PC-3 (cell line): ENCODE measurements around the gene SERPINE1. TPM values are rescaled to one million over a fixed set of nuclear protein-coding genes. Genes with fewer than 3 reads are reported as not detected.
"Not testable (repeated sequence)": the region's sequence is repeated elsewhere in the genome, so short reads cannot be mapped to it uniquely, and the experiment has no call there.

Source experiments
- ATAC-seq: fragments of 200-7000 bp; cut with Tn5 transposase; 2 replicates; pipeline ENCODE4 v1.9.1; 2020; ENCODE audit warnings: mild to moderate bottlenecking, moderate library complexity
- BruUV-seq: library from RNA; stranded (reverse); fragments of 400-500 nt; replicated peaks from 2 replicates; lab custom pipeline; 2021; lab: Mats Ljungman, UMichigan
- CTCF ChIA-PET: fragments of 300-600 bp; sonication (Branson Sonifier 250); formaldehyde crosslinking; loops from one replicate; lab custom pipeline; 2022; ENCODE audit warnings: antibody characterized with exemption; lab: Charles Lee
- POLR2A ChIA-PET: fragments of 300-600 bp; sonication (Branson Sonifier 250); formaldehyde crosslinking; loops from one replicate; lab custom pipeline; 2022; ENCODE audit warnings: antibody characterized with exemption; ENCODE audit not compliant: unreplicated experiment; lab: Charles Lee
- DNase-seq: peaks from one replicate; pipeline ENCODE4 v3.0.0-alpha.2; 2015
- H2AFZ ChIP-seq: fragments of 300-600 bp; sonication (generic); 2 replicates; pipeline ENCODE4 v1.6.0; 2016; ENCODE audit warnings: antibody characterized with exemption, low read length
- H3F3A ChIP-seq: fragments of 300-600 bp; sonication (generic); one replicate; pipeline ENCODE4 v1.6.0; 2017; ENCODE audit warnings: antibody characterized with exemption, low read length, control low read depth, mild to moderate bottlenecking; ENCODE audit not compliant: unreplicated experiment
- H3K27ac ChIP-seq: fragments of 300-600 bp; sonication (generic); 2 replicates; pipeline ENCODE4 v1.5.1; 2016; ENCODE audit warnings: mild to moderate bottlenecking, low read length
- H3K27me3 ChIP-seq: fragments of 300-600 bp; sonication (generic); 2 replicates; pipeline ENCODE4 v1.6.1; 2016; ENCODE audit warnings: low read length, mixed read lengths
- H3K36me3 ChIP-seq: fragments of 300-600 bp; sonication (generic); 2 replicates; pipeline ENCODE4 v1.6.1; 2016; ENCODE audit warnings: low read depth, mixed run types, low read length, mixed read lengths
- H3K4me1 ChIP-seq: fragments of 300-600 bp; sonication (generic); 2 replicates; pipeline ENCODE4 v1.5.1; 2016; ENCODE audit warnings: low read length; ENCODE audit not compliant: insufficient read depth
- H3K4me2 ChIP-seq: fragments of 300-600 bp; sonication (generic); 2 replicates; pipeline ENCODE4 v1.6.0; 2016; ENCODE audit warnings: low read length
- H3K4me3 ChIP-seq: fragments of 300-600 bp; sonication (generic); 2 replicates; pipeline ENCODE4 v1.5.1; 2016; ENCODE audit warnings: mild to moderate bottlenecking, low read length, mixed read lengths
- H3K79me2 ChIP-seq: fragments of 300-600 bp; sonication (generic); 2 replicates; pipeline ENCODE4 v1.6.1; 2017; ENCODE audit warnings: low read length, mixed read lengths
- H3K9ac ChIP-seq: fragments of 300-600 bp; sonication (generic); 2 replicates; pipeline ENCODE4 v1.6.0; 2016; ENCODE audit warnings: mild to moderate bottlenecking, low read length
- H3K9me2 ChIP-seq: fragments of 300-600 bp; sonication (generic); replicated peaks from 2 replicates; pipeline ENCODE4 v1.6.1; 2016; ENCODE audit warnings: mixed run types, low read length, mixed read lengths
- H3K9me3 ChIP-seq: fragments of 300-600 bp; sonication (generic); 2 replicates; pipeline ENCODE4 v1.6.1; 2016; ENCODE audit warnings: low read length, mixed read lengths
- H4K20me1 ChIP-seq: fragments of 300-600 bp; sonication (generic); 2 replicates; pipeline ENCODE4 v1.6.1; 2016; ENCODE audit warnings: low read length, mixed read lengths
- EZH2 ChIP-seq: fragments of 300-600 bp; sonication (generic); IDR thresholded peaks from one replicate; pipeline ENCODE4 v1.6.1; 2017; ENCODE audit warnings: antibody characterized with exemption, mild to moderate bottlenecking, low read length; ENCODE audit not compliant: unreplicated experiment
- EZH2phosphoT487 ChIP-seq: fragments of 300-600 bp; sonication (generic); IDR thresholded peaks from 2 replicates; pipeline ENCODE4 v1.6.1; 2018; ENCODE audit warnings: mild to moderate bottlenecking, antibody characterized with exemption, low read length, borderline replicate concordance
- intact Hi-C: fragments of 100-400 bp; cut with micrococcal nuclease; formaldehyde crosslinking; loops from 2 replicates; pipeline ENCODE4 v1.9.0; 2023
- total RNA-seq: library from RNA; depleted of rRNA; stranded (reverse); fragments of >200 nt; gene quantifications from 2 replicates; pipeline ENCODE4 v1.2.3, GENCODE V29; 2014
- TF ChIP-seq, protein P1 (sequence below): fragments of 300-600 bp; sonication (generic); conservative IDR thresholded peaks from 2 replicates; pipeline ENCODE4 v1.5.1; 2017; ENCODE audit warnings: antibody characterized with exemption, low read depth, mild to moderate bottlenecking, low read length

The SERPINE1 gene
- total RNA-seq, 1 experiment from 2014 or later = 46.1 TPM

DNA sequence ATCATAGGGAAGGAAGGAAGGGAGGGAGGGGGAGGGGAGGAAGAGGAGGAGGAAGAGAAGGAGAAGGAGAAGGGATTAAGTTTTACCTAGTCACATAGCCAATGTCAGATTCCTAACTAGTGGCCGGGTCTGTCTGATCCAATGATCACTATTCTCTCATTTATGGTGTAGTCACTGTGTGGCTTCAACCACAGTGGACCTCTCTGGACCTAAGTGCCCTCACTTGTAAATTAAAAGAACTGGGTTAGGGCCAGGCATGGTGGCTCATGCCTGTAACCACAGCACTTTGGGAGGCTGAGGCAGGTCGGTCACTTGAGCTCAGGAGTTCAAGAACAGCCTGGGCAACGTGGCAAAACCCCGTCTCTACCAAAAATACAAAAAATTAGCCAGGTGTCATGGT lies 6.6 kb upstream of the SERPINE1 start:
- ChIA-PET POLR2A (no interaction called here), CTCF (no interaction called here)
- no peak overlapping the region for H2AFZ ChIP-seq
- intact Hi-C loops = no loop called here
- no peaks in the 10 kb centered on the region for H3K9me2 ChIP-seq
- no peak overlapping the region for H3K4me2 ChIP-seq
- ATAC-seq = no peak
- no peak for DNase-seq
- no peak overlapping the region for H3K4me3 ChIP-seq
- BruUV-seq = no TSS peak
- H4K20me1 ChIP-seq = no peaks in the 10 kb centered on the region
- H3K9ac ChIP-seq = no peak overlapping the region
- H3K27ac ChIP-seq = no peak overlapping the region
- no peaks in the 10 kb centered on the region for H3K36me3 ChIP-seq
- peaks cover 33% of the 10 kb centered on the region for H3K4me1 ChIP-seq
- TF ChIP-seq EZH2phosphoT487 (no peak), EZH2 (no peak)
- TF ChIP-seq, protein P1, sequence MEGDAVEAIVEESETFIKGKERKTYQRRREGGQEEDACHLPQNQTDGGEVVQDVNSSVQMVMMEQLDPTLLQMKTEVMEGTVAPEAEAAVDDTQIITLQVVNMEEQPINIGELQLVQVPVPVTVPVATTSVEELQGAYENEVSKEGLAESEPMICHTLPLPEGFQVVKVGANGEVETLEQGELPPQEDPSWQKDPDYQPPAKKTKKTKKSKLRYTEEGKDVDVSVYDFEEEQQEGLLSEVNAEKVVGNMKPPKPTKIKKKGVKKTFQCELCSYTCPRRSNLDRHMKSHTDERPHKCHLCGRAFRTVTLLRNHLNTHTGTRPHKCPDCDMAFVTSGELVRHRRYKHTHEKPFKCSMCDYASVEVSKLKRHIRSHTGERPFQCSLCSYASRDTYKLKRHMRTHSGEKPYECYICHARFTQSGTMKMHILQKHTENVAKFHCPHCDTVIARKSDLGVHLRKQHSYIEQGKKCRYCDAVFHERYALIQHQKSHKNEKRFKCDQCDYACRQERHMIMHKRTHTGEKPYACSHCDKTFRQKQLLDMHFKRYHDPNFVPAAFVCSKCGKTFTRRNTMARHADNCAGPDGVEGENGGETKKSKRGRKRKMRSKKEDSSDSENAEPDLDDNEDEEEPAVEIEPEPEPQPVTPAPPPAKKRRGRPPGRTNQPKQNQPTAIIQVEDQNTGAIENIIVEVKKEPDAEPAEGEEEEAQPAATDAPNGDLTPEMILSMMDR = no peak
- no peaks in the 10 kb centered on the region for H3F3A ChIP-seq
- H3K9me3 ChIP-seq = no peaks in the 10 kb centered on the region
- H3K27me3 ChIP-seq = no peaks in the 10 kb centered on the region
- no peaks in the 10 kb centered on the region for H3K79me2 ChIP-seq

DNA sequence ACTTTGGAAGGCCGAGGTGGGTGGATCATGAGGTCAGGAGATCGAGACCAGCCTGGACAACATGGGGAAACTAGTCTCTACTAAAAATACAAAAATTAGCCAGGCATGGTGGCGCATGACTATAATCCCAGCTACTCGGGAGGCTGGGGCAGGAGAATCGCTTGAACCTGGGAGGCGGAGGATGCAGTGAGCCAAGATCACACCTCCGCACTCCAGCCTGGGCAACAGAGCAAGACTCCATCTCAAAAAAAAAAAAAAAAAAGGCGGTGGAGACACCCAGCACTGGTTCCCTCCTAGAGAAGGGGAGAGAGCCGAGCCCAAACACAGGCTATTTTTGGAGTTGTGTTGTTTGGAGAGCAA lies 5.3 kb upstream of the SERPINE1 start:
- Histone ChIP-seq H2AFZ (peak overlapping the region; percentile 90), H3K4me2 (peak overlapping the region; percentile 80), H3K4me1 (peaks cover 41% of the 10 kb centered on the region), H3K9ac (peak overlapping the region; percentile 59; the same call in 1 of the 2 replicates), H3K27ac (peak overlapping the region; percentile 76)
- H3F3A ChIP-seq, H3K9me2 ChIP-seq, DNase-seq, H3K36me3 ChIP-seq, intact Hi-C loops, H3K79me2 ChIP-seq, H3K4me3 ChIP-seq, H4K20me1 ChIP-seq, ATAC-seq, H3K27me3 ChIP-seq, H3K9me3 ChIP-seq: not testable (repeated sequence)
- ChIA-PET CTCF (interaction anchor here (0.6 kb wide), 1 partner anchor 37 kb away, joined by 3 read pairs; no protein-coding TSS in a partner anchor), POLR2A (interaction anchor here (0.6 kb wide), 2 partner anchors 13 to 534 kb away, joined by 3 to 6 read pairs; no protein-coding TSS in a partner anchor)
- TSS peak; percentile 23 for BruUV-seq

DNA sequence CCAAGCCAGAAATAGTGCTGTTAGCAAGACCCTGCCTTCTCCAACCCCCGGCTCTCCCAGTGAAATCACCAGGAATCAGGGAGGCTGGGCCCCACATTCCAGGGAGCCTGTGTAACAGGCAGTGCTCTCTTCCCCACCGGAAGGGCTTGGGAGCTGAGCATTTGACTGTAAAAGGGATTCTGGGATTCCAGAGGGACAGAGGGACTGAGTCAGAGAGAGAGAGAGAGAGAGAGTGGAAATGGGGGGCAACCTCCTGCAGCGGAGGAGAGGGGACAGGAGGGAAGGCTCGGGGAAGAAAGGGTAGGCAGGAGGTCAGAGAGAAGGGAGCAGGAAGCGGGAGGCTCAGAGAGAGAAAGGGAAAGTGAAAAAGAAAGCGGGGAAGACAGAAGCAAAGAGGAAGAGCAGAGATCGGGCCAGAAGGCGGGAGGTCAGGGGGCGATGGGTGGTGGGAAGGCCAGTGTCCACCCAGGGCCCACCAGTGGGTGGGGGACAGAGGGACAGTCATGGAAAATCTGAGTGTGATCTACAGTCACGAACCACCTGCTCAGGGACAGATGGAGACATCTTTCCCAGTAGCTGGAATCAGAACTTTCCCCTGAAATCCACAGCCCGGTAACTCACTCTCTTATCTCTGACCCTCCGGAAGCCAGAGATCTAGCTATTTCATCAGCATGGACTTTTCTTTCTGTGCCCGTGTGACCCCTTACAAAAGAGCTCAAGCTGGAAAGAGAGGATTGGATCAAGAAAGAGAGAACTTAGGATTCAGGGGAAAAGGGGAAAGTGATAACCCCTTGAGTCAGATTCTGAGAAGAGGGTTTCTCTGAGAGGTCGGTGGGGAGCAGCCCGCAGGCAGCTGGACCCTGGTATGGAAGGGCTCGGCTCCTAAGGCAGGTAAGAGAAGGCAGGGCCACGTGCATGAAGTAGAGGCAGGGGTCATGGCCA lies 4.6 kb upstream of the SERPINE1 start:
- Histone ChIP-seq H3K9me2 (no peaks in the 10 kb centered on the region), H3K4me1 (peaks cover 41% of the 10 kb centered on the region), H3K27ac (peak overlapping the region; percentile 76), H3K27me3 (no peaks in the 10 kb centered on the region), H3K9ac (peak overlapping the region; percentile 59), H4K20me1 (no peaks in the 10 kb centered on the region), H3F3A (no peaks in the 10 kb centered on the region), H2AFZ (peak overlapping the region; percentile 90), H3K36me3 (no peaks in the 10 kb centered on the region), H3K4me2 (peak overlapping the region; percentile 80), H3K79me2 (no peaks in the 10 kb centered on the region), H3K4me3 (peak overlapping the region; percentile 53; the same call in 1 of the 2 replicates), H3K9me3 (no peaks in the 10 kb centered on the region)
- DNase-seq = peak; percentile 87
- BruUV-seq = no TSS peak
- peak; percentile 69 for ATAC-seq
- ChIA-PET CTCF (interaction anchor here (0.6 to 0.8 kb wide), 2 partner anchors 37 kb away, joined by 3 to 5 read pairs; partner anchors contain the start of gene TRIM56), POLR2A (interaction anchor here (0.6 kb wide), 2 partner anchors 13 to 533 kb away, joined by 3 to 6 read pairs; no protein-coding TSS in a partner anchor)
- intact Hi-C loops = loop anchor here (1.0 kb wide), 1 partner anchor 37 kb away; the partner anchor contains the start of gene TRIM56
- no peak for TF ChIP-seq EZH2
- TF ChIP-seq, protein P1 = no peak
- TF ChIP-seq EZH2phosphoT487 = no peak
